Measurements from ENCODE around the gene ANKRD37. TPM values are rescaled to one million over a fixed set of nuclear protein-coding genes. Genes with fewer than 3 reads are reported as not detected.

Gene ANKRD37
- total and polyA plus RNA-seq, 5 donors: 11.6 to 24.8 (median 12.7) TPM

DNA sequence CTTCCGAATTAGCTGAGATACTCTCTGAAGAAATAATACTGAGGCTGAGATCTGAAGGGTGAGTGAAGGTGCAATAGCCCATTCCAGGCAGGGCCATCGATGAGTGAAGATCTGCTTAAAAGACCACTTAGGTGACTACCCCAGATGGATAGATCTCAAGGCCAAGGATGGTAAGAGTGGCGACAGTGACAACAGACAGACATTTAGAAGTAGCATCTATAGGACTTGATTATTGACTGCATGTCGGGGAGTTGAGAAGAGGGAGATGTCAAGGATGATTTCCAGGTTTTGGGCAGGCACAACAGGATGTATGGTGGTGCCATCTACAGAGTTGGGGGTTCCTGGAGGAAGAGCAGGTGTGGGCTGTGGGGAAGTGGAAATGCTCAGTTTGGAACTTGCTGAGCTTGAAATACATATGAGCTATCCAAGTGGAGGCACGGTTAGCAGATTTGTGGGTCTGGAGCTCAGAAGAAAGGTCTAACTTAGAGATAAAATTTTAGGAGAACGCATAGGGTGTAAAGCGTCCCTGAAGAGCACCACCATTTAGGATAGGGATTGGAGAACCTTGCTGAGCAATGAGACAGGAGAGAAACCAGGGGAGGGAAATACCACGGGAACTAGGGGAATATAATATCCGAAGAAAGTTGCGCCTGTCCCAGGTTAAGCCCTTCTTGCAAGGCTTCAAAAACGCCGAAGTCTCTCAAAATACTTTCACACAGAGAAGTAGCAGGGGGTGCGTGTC, 28.4 kb downstream of the ANKRD37 start:
- no peak for DNase-seq
- peak overlapping the region; percentile 52 for H3K27ac ChIP-seq (ENCODE audit: low read length)
- H3K9me3 ChIP-seq (ENCODE audit: control insufficient read depth, low read length): no peaks in the 10 kb centered on the region
- H3K27me3 ChIP-seq (ENCODE audit: control insufficient read depth, insufficient read depth): no peaks in the 10 kb centered on the region
- H3K4me1 ChIP-seq (ENCODE audit: control insufficient read depth, insufficient read depth, low read length): peaks cover 5% of the 10 kb centered on the region
- peak; percentile 47 to 48 for ATAC-seq
- intact Hi-C loops (cut with DNase I): no loop called here
- 14% methylated on average over 13 of the region's 13 CpGs for WGBS
- peak overlapping the region; percentile 73 for H3K4me3 ChIP-seq (ENCODE audit: low read length)

DNA sequence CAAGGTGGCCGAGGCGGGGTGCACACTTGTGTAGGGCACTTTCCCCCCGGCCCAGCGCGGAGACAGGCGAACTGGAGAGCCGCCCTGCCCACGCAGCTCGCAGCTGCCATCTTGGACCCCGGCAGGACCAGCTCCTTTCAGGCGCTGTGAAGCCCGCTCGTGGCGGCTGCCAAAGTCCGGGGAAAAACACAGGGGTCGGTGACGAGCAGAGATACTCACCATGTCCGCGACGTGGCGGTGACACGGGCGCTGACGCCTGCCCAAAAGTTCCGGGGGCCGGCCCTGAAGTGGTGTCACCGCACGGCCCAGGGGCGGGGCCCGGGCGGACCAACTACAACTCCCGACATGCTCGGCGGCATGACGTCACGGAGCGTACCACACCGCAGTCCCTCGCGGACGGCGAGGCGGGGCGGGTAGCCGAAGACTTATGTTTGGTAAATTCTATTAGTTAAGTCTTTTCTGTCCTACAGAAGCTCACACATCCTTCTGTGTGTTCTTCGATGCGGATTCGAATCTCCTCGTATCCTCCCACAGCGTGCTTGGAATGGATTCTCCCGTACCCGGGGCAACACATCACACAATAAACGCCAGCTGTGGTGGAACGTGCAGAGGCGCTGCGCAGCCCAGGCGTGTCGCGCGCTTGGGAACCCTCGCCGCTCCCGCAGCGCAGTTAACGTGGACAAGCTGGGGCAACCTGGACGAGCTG, 29.2 kb downstream of the ANKRD37 start, which contains the start of gene UFSP2:
TSS of gene UFSP2 (minus strand) at position 318 of the 706 bp plus-strand sequence. CDS start at position 222, 96 bp downstream.
- H3K4me1 ChIP-seq (ENCODE audit: control insufficient read depth, insufficient read depth, low read length): peaks cover 5% of the 10 kb centered on the region
- peak within 1 kb of the TSS; percentile 73 for H3K4me3 ChIP-seq (ENCODE audit: low read length)
- H3K27ac ChIP-seq (ENCODE audit: low read length): peak within 1 kb of the TSS; percentile 52
- whole genome bisulfite sequencing: under 1% methylated on average over 66 of the region's 66 CpGs
- H3K27me3 ChIP-seq (ENCODE audit: control insufficient read depth, insufficient read depth): no peaks in the 10 kb centered on the region
- peak; percentile 97 for ATAC-seq
- peak; percentile 92 to 96 (median 95) for DNase-seq
- no peaks in the 10 kb centered on the region for H3K9me3 ChIP-seq (ENCODE audit: control insufficient read depth, low read length)
- intact Hi-C loops (cut with DNase I): no loop called here

DNA sequence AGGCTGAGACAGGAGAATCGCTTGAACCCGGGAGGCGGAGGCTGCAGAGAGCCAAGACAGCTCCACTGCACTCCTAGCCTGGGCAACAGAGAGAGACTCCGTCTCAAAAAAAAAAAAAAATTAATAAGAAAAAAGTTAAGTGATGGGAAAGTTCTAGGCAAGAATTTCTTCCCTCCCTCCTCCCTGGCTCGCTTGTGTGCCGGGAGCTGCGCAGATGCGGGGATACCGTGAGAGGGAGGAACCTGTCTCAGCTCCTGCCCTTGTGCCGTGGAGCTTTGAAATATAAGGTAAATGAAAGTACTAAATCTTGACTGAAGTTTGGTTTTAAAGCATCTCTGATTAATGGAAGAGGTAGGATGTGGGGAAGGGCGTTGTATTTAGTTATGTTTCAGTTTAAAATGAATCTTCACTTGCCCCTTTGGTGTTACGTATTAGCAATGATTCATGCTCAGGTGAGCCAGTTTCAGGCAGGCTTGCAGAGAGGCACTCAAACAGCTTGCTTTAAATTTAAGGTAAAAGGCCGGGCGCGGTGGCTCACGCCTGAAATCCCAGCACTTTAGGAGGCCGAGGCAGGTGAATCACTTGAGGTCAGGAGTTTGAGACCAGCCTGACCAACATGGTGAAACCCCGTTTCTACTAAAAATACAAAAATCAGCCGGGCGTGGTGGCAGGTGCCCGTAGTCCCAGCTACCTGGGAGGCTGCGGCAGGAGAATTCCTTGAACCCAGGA, 30.5 kb downstream of the ANKRD37 start:
- no peak for ATAC-seq
- intact Hi-C loops (cut with DNase I): no loop called here
- WGBS: 92% methylated on average over 22 of the region's 22 CpGs
- Histone ChIP-seq H3K27me3 (ENCODE audit: control insufficient read depth, insufficient read depth) (no peaks in the 10 kb centered on the region), H3K27ac (ENCODE audit: low read length) (no peak overlapping the region), H3K9me3 (ENCODE audit: control insufficient read depth, low read length) (no peaks in the 10 kb centered on the region), H3K4me1 (ENCODE audit: control insufficient read depth, insufficient read depth, low read length) (peaks cover 2% of the 10 kb centered on the region), H3K4me3 (ENCODE audit: low read length) (no peak overlapping the region)
- DNase-seq: no peak

DNA sequence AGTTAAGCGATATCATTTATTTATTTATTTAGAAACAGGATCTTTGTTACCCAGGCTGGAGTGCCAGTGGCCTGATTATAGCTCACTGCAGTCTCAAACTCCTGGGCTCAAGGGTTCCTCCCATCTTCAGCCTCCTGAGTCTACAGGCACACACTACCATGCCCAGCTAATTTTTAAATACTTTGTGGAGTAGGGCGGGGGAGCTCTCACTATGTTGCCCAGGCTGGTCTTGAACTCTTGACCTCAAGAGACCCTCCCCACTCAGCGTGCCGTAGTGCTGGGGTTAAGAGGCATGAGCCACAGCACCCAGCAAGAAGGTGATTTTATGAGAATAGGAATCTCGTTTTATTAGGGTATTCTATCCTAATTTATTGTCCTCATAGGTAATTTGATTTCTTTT, 33.0 kb downstream of the ANKRD37 start:
- H3K4me3 ChIP-seq (ENCODE audit: low read length): no peak overlapping the region
- intact Hi-C loops (cut with DNase I): no loop called here
- 62% methylated on average over 5 of the region's 5 CpGs for WGBS
- ATAC-seq: no peak
- H3K27ac ChIP-seq (ENCODE audit: low read length): no peak overlapping the region
- H3K27me3 ChIP-seq (ENCODE audit: control insufficient read depth, insufficient read depth): no peaks in the 10 kb centered on the region
- H3K4me1 ChIP-seq (ENCODE audit: control insufficient read depth, insufficient read depth, low read length): no peaks in the 10 kb centered on the region
- DNase-seq: no peak
- no peaks in the 10 kb centered on the region for H3K9me3 ChIP-seq (ENCODE audit: control insufficient read depth, low read length)

DNA sequence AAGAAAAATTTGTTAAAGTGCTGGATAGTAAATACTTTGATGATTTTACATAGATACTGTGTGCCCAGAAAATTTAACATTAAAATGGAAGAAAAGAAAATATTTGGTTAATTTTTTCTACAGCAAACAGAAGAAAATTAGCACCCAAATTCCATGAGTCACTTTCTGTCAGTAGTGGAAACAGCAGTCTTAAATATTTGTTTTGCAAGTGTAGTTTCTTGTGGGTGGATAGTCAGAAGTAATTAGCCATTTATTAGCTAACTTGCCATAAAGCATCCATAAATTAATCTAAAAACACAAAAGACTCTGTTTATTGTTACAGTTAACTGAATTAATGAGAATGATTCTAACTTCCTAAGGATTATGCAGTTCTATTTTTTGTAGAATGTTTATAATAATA, 38.8 kb downstream of the ANKRD37 start:
- ATAC-seq (no peak), DNase-seq (no peak)
- intact Hi-C loops (cut with DNase I): no loop called here
- Histone ChIP-seq H3K27ac (ENCODE audit: low read length) (no peak overlapping the region), H3K27me3 (ENCODE audit: control insufficient read depth, insufficient read depth) (no peaks in the 10 kb centered on the region), H3K4me1 (ENCODE audit: control insufficient read depth, insufficient read depth, low read length) (no peaks in the 10 kb centered on the region), H3K4me3 (ENCODE audit: low read length) (no peak overlapping the region), H3K9me3 (ENCODE audit: control insufficient read depth, low read length) (no peaks in the 10 kb centered on the region)

DNA sequence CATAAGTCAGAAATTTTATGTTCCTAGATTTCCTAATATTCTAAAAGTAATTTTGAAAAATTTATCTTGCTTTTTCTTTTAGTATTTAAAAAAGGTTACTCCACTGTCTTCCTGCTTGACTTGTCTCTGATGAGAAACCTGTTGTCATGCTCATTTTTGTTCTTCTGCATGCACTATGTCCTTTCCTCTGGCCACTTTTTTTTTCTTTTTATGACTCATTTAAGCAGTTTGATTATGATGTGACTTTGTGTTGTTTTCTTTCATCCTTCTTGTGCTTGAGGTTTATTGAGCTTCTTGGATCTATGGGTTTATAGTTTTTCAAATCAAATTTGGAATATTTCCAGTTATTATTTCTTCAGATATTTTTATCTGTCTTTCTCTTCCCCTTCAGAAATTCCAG, 41.2 kb downstream of the ANKRD37 start:
- intact Hi-C loops (cut with DNase I): no loop called here
- Histone ChIP-seq H3K4me3 (ENCODE audit: low read length) (no peak overlapping the region), H3K4me1 (ENCODE audit: control insufficient read depth, insufficient read depth, low read length) (no peaks in the 10 kb centered on the region), H3K9me3 (ENCODE audit: control insufficient read depth, low read length) (no peaks in the 10 kb centered on the region), H3K27ac (ENCODE audit: low read length) (no peak overlapping the region), H3K27me3 (ENCODE audit: control insufficient read depth, insufficient read depth) (no peaks in the 10 kb centered on the region)
- DNase-seq (no peak), ATAC-seq (no peak)

DNA sequence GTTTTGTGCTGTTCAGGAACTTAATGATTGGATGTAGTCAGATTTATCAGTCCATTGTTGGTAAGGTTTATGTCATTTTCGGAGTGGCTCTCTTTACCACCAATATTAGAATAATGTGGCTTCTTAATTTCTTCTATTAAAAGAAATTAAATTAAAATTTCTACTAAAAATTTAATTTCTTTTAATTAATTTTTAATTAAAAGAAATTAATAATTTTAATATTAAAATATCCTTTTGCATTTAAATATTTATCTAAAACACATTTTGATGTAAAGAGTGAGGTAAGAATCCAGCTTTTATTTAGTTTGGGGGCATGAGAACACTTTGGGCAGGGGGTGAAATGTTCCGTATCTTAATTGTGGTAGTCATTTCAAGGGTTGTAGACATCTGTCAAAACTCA, 44.8 kb downstream of the ANKRD37 start:
- H3K27ac ChIP-seq (ENCODE audit: low read length): no peak overlapping the region
- no peak for DNase-seq
- WGBS: 95% methylated on average over 2 of the region's 2 CpGs
- no peaks in the 10 kb centered on the region for H3K27me3 ChIP-seq (ENCODE audit: control insufficient read depth, insufficient read depth)
- H3K4me1 ChIP-seq (ENCODE audit: control insufficient read depth, insufficient read depth, low read length): no peaks in the 10 kb centered on the region
- H3K4me3 ChIP-seq (ENCODE audit: low read length): no peak overlapping the region
- H3K9me3 ChIP-seq (ENCODE audit: control insufficient read depth, low read length): no peaks in the 10 kb centered on the region
- ATAC-seq: no peak
- intact Hi-C loops (cut with DNase I): no loop called here

DNA sequence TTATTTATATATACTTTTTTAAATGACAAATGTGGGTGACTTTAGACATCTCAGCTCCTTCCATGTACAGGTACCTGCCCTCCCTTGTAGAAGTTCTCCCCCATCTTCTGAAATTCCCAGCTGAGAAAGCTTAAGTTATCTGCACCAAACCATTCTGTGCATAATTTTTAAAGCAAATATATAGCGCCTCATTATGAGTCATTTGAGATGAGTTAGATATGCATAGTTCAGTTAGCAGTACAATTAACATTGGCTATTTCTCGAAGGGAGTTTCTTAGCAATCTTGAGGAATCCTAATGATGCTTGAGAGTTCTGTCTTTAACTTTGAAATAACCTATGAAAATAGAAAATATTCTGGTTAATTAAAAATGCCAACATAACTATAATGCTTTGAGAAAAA, 48.6 kb downstream of the ANKRD37 start:
- H3K27ac ChIP-seq (ENCODE audit: low read length): no peak overlapping the region
- WGBS: 94% methylated on average over 2 of the region's 2 CpGs
- intact Hi-C loops (cut with DNase I): no loop called here
- H3K9me3 ChIP-seq (ENCODE audit: control insufficient read depth, low read length): no peaks in the 10 kb centered on the region
- no peaks in the 10 kb centered on the region for H3K27me3 ChIP-seq (ENCODE audit: control insufficient read depth, insufficient read depth)
- H3K4me3 ChIP-seq (ENCODE audit: low read length): no peak overlapping the region
- DNase-seq: no peak
- H3K4me1 ChIP-seq (ENCODE audit: control insufficient read depth, insufficient read depth, low read length): no peaks in the 10 kb centered on the region
- no peak for ATAC-seq

Other genes with a start within 250 kb of the ANKRD37 start
- gene CFAP97, start 192.8 kb upstream of the ANKRD37 start, total RNA-seq: 10 to 100 TPM; 16.4 to 26.9 (median 18.4) TPM
- gene CFAP97, start 192.8 kb upstream of the ANKRD37 start, polyA plus RNA-seq: 4.1 TPM
- 10 to 100 TPM; 16.9 to 19.9 (median 19.6) TPM for gene SNX25, start 187.2 kb upstream of the ANKRD37 start, total RNA-seq
- 10.5 TPM for gene SNX25, start 187.2 kb upstream of the ANKRD37 start, polyA plus RNA-seq
- gene LRP2BP, start 917 bp upstream of the ANKRD37 start, total RNA-seq: 1 to 10 TPM; 1.6 to 2.9 (median 2.2) TPM
- gene LRP2BP, start 917 bp upstream of the ANKRD37 start, polyA plus RNA-seq: 1.3 TPM
- 10 to 100 TPM; 45.5 to 56.9 (median 52.2) TPM for gene UFSP2, start 29.1 kb downstream of the ANKRD37 start, total RNA-seq
- 34.3 TPM for gene UFSP2, start 29.1 kb downstream of the ANKRD37 start, polyA plus RNA-seq
- 1 to 10 TPM; 1.4 to 3.7 (median 2.8) TPM for gene CCDC110, start 74.9 kb downstream of the ANKRD37 start, total RNA-seq
- gene CCDC110, start 74.9 kb downstream of the ANKRD37 start, polyA plus RNA-seq: 1.3 TPM
- 100 to 1,000 TPM; 267 to 965 (median 293) TPM for gene PDLIM3, start 138.7 kb downstream of the ANKRD37 start, total RNA-seq
- gene PDLIM3, start 138.7 kb downstream of the ANKRD37 start, polyA plus RNA-seq: 447 TPM

All from right cardiac atrium (tissue), 5 donors.